HG03064 (cell line): ENCODE results near the gene PIK3R6.

Experiments
- ATAC-seq: cut with Tn5 transposase; IDR thresholded peaks from one replicate; pipeline ENCODE4 v1.9.1; 2021; ENCODE audit warnings: low read depth; ENCODE audit not compliant: unreplicated experiment

The PIK3R6 gene

GRCh38 chr17:8875957-8876356 is 8.5 kb upstream of the PIK3R6 start:
- ATAC-seq, result no peak

DNA sequence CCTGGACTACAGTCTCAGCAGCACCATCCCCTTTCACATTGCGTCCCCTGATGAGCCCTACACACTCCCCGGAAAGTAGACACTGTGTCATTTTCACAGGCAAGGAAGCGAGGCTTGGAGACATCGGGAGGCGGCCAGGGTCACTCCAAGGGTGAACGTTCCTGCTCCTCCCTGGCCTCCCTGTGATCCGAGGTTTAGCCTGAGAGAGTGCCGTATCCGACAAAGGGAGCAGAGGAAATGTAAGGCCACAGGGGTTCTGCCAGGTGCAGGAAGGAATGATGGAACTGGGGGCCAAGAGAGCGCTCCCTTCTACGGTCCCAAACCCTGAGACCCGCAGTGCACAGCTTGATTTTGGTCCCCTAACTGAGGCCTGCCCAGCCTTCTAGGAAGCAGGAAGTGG is 8.0 kb upstream of the PIK3R6 start:
- ATAC-seq, result no peak

- ATAC-seq, result no peak
These were observed 6.6 kb upstream of the PIK3R6 start for GRCh38 chr17:8873801-8874715.

DNA sequence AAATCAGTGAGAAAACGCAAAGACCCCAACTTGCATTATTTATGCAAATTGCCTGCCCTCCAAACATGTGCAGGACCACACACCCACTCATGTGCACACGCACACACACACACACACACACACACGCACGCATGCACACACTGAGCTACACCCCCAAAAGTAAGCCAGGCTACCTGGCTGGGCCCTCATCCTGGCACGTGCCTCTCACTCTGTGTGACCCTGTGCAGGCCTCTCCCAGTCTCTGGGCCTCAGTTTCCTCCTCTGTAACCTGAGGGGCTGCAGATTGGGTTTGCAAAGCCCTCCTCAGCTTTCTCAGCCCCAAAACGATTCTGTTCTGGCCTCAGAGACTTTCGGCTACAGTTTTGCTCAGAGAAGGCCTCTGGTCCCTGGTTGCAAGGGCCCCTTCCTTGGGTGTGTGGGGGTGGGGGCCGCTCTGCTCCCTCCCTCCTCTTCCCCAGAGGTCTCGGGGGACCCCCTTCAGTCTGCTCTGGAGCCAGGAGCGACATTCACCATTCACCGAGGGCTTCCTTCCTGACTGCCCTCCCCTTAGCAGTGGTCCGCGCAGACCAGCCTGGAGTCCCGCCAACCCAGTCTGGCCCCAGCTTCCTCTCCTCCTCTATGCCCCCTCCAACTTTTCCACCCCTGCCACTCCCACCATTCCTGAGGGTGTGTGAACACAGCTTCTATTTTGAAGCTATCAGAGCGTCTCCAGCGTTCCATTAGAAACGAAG is 5.4 kb upstream of the PIK3R6 start:
- no peak for ATAC-seq

- no peak for ATAC-seq
These were observed 4.7 kb upstream of the PIK3R6 start for GRCh38 chr17:8872036-8872704.

DNA sequence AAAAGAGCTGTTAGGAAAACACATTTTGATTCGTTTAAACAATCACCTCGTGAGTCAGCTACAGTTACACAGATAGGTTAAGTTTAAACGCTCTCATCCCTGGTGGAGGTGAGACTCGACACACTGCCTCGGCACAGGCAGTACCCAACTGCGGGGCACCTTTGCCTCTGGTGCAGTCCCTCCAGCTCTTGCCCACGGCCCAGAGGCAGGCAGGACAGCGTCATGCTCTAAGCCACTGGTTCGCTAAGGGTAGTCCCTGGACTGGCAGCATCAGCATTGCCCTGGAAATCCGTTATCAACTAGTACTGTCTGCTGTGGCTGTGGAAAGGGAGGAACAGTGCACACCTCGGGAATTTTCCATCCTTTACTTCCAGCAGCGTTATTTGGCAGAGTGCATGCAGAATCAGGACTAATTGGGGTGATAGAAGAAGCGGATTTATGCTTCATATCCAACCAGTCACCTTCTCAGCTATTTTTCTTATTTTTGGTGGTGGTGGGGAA is 3.7 kb upstream of the PIK3R6 start:
- ATAC-seq, result no peak

GRCh38 chr17:8870406-8871040 is 3.0 kb upstream of the PIK3R6 start:
- ATAC-seq, result no peak

DNA sequence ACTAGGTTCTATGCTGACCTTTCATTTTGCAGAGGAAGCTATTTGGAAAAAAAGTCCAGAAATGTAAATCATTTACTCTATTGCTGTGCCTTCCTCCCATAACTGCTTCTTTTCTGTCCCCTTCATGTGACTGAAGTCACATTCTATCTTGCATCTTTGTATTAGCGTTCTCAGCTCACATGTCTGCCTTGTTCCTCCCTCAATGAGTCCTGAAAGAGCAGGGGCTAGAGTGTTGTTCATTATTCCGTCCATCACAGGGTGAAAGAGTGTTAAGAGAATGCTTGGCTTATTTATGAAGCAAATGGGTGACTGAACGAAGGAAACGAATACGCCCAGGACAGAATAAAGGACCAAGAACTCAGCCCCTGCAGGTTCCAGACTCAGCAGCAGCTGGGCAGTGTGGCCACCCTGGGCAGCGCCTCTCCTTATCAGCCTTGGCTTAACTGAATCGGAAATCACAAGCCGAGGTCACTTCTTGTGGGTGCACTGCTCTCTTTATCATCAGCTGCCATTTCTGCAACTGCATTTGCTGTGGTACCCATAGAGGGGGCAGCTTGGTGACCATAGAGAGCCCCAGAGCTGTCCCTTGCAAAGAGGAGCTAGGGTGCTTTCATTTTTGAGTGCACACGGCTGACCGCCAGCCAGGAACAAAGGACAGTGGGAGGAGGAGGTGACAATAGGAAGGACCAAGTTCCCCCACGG is 1.8 kb upstream of the PIK3R6 start:
- no peak for ATAC-seq

- ATAC-seq, result no peak
These were observed 1.1 kb upstream of the PIK3R6 start for GRCh38 chr17:8868529-8868951.

- no peak for ATAC-seq
These were observed 618 bp upstream of the PIK3R6 start for GRCh38 chr17:8868092-8868491.

DNA sequence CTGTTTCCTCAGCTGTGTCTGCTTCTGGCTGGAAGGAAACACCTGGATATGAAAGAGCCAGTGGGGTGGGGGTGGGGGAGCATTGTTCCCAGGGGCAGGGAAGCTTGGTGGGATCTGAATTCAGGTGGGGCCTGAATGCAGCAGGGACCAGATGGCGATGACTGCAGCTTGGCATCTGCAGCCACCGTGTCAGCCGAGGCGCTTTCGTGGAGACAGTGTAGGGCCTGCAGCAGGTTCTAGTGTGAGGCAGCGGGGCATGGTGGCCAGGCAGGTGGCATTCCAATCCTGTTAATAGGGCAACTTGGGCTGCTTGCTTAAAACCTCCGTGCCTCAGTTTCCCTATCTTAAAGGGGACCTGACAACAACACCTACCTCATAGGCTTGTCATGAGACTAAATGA is 1.7 kb downstream of the PIK3R6 start:
- no peak for ATAC-seq

GRCh38 chr17:8865385-8865784 is 2.1 kb downstream of the PIK3R6 start:
- ATAC-seq, result no peak

DNA sequence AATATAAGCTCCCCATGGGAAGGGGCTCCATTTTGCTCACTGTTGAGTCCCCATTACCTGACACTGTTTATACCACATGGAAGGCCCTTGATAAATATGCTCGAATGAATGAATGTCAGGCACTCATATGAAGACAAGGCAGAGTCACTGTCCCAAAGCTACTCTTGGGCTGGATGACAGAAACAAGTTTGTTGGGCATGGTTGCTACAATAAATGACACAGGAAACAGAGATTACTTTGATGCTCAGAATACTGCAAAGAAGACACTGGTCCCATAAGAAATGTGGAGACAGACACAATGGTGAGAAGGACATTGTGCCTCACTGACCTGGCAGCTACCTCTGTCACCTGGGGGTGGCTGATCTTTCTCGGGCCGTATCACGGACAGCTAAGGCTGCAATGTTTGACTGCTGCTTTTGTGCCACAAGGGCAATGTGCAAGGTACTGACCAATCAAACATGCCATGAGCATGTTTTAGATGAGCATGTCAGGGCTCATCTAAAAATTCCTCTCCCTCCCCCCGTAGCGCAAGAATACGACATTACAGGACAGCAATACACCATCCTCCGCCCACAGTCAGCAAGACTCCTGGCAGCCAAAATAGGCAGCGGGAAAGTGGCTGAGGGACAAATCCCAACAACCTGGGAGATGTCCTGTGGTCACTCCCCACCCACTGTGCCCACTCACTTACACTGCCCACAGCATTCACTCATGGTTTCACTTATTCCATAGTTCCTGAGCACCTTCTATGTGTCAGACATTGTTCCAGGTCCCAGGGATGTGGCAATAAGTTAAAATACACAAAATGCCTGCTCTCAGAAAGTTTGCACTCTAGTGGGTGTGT is 5.0 kb downstream of the PIK3R6 start:
- ATAC-seq, result no peak

- no peak for ATAC-seq
These were observed 5.8 kb downstream of the PIK3R6 start for GRCh38 chr17:8861495-8862181.

DNA sequence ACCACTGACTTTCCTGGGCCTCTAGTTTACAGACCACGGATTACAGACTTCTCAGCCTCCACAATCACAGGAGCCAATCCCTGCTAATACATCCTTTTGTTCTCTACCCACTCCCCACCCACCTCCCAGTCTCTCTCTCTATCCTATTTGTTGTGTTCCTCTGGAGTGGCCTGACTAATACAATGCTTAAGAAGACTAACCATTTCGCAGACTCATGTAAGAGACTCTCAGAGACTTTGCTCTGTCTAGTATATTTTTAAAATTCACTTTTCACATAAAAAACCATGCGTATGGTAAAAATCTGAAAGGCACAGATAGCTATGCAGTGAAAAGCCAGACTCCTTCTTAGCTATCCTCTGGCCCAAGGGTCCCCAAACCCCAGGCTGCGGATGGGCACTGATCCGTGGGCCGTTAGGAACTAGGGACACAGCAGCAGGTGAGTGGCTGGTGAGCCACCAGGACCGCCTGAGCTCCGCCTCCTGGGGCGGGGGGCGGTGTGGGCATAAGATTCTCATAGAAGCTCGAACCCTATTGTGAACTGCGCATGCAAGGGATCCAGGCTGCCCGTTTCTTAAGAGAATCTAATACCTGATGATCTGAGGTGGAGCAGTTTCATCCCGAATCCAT is 7.6 kb downstream of the PIK3R6 start:
- no peak for ATAC-seq

DNA sequence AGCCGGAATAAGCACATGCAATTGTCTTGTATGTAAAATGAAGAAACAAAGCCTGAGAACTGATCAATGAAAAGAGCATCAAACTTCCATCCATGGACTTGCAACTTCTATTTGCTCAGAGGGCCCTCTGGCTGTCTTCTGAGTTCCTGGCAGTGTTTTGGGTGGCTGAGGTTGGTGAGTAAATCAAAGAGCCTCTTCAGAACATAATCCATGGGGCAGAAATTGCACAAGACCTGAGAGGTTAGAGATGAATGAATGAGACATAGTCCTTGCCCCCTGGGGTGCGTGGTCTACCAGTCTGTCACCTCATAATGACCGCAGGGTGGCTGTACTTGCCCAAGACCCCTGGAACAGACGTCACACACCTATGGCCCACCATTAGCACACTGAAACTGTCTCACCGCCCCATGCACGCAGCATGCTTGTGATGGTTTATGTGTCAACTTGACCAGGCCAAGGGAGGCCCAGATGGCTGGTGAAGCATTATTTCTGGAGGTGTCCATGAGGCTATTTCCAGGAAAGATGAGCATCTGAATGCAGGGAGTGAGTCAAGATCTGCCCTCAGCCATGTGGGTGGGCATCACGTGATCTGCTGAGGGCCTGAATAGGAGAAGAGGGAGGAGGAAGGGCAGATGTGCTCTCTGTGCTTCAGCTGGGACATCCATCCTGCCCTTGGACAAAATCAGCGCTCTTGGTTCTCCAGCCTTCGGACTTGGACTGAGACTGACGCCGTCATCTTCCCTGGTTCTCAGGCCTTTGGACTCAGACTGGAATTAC is 8.3 kb downstream of the PIK3R6 start:
- ATAC-seq, result no peak

DNA sequence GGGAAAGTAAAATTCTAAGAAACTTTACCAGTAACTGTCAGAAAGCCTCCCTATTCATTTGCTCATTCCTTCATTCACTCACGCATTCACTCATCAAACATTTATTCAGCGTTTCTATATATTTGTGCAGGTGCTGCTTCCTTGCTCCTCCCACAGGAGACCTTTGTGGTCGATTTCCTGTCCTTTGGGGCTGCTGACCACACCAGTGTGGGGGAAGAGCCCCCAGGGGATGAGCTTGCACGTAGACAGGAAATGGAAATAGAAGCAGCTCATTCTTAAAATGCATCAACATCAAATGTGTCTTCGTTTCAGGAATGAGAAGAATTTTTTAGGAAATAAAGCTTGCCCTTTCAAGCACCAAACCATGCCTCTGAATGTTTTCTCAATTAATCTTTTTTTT is 9.6 kb downstream of the PIK3R6 start:
- peak; percentile 46 for ATAC-seq
